T-helper 22 cell (primary cell): ENCODE results near the gene PREX1.
A peak's percentile ranks its signal among the peaks of the same experiment; 100 is the strongest.
"Not testable (repeated sequence)": the region's sequence is repeated elsewhere in the genome, so short reads cannot be mapped to it uniquely, and the experiment has no call there.

Experiments
- DNase-seq: peaks from one replicate; pipeline ENCODE4 v3.0.0-alpha.2; 2020; ENCODE audit warnings: low read depth

PREX1 gene

DNA sequence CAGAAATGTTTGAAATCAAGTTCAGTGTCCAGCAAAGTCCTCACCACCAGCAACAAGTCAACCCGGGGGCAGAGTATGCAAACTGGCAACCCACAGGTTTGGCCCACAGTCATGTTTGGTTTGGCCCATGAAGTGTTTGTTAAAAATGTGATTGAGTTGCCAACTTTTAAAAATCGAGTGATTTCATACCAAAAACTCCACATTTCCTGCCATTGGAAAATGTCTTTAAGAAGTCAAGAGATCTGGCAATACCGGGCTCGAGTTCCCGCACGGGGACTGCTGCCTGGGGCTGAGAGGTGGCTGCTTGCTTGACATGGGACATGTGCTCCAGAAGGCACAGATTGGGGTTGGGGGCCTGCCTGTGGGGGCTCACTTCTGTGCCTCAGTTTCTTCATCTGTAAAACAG lies 36.1 kb downstream of the PREX1 start:
- DNase-seq, result no peak

DNA sequence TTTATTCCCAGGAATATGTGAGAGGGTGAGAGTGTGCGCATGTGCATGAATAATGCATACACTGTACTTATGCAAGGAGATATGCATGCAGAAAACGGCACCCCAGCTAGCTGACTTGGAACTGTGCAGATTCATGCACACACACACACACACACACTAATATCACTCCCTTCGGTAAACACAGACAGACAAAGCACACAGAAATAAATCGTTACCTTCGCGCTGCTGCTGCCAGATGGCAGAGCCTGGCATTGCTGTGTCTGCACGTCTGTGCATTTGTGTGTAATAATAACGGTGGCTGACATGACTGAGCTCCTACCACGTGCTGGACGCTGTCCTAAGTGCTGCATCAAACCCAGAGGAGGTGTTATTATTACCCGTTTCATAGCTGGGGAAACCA lies 36.8 kb downstream of the PREX1 start:
- DNase-seq, result no peak

DNA sequence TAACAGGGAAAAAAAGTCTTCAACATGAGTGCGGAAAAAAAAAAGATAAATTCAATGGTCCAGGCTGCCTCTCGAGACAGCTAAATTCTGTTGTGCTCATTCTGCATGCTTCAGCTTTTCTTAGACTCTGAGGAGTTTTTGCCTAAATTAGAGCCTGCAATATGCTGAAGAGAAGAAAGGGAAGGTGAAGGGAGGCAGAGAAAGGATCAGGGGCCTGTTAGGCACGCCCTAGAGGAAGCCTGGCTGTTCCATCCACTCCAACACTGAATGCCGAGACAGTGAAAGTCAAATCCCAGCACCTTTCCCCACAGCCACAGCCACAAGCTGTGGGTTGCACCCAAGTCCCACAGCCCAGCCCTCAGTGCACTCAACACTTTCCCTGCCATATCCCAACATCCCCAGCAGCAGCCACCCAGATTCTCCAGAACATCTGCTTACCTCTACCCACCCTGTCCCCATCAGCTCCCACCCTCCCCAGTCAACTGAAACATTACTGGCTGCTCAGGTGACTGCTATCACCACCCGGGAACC lies 37.3 kb downstream of the PREX1 start:
- DNase-seq, result no peak

DNA sequence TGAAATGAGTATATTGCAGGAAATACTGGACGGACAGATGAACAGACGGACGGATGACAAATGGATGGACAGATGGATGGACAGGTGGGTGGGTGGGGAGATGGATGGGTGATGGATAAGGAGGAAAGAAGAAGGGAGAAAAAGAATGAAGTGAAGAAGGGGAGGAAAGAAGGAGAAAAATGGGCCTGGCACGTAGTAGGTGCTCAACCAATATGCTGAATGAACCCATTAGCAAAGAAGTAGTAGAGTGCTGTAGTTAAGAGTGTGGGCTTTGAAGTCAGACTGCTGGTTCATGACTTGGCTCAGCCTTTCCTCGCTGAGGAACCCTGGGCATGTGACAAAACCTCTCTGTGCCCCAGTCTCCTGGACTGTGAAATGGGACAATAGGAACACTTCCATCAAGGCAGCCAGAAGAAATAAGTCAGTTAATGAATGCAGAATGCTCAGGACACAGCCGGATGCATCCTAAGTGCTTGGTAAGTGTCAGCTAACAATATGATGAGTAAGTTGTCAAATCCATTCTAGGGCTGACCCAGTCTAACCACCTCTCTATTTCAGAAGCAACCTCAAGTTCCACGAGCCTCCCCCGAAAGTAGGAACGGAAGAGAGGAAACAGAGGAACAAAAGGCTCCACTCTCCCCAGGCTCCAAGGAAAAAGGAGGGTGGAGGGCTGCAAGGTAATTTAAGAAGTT lies 37.9 kb downstream of the PREX1 start:
- DNase-seq, result no peak

DNA sequence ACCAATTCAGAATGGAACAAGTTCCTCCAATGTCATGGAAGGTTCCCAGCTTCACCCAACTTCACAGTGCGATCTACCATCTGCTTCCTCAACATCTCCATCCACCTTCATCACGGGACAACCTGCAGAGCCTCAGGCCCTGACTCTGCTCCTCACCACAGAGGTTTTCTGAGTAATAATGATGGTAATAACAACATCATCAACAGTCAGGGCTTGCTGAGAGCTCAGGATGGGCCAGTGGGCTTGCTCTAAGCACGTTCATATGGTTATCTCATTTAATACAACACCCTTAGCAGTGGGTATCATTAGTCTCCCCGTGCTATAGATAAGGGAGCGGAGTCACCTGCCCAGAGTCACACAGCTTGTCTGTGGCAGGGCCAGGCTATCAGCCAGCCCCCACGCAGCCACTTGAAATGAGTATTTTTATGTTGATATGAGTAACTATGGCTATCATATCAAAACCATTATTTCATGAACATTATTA lies 38.6 kb downstream of the PREX1 start:
- DNase-seq, result no peak

DNA sequence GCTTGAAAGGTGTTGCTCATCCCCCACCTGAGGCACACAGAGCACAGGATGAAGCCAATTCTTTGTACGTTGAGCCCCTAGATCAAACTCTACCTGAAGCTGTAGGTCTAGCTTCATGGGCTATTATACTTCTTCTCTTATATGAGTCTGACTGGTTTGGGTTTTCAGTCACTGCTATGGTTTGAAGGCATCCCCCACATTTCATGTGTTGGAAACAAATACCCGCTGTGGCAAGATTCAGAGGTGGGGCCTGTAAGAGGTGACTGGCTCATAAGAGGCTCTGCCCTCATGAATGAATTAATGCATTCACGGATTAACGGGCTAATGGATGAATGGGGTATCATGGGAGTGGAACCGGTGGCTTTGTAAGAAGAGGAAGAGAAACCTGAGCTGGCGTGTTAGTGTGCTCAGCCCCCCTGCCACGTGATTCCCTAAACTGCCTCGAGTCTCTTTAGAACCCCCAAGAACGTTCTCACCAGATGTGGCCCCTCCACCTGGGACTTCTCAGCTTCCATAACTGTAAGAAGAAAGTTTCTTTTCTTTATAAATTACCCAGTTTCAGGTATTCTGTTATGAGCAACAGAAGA lies 39.2 kb downstream of the PREX1 start:
- no peak for DNase-seq

DNA sequence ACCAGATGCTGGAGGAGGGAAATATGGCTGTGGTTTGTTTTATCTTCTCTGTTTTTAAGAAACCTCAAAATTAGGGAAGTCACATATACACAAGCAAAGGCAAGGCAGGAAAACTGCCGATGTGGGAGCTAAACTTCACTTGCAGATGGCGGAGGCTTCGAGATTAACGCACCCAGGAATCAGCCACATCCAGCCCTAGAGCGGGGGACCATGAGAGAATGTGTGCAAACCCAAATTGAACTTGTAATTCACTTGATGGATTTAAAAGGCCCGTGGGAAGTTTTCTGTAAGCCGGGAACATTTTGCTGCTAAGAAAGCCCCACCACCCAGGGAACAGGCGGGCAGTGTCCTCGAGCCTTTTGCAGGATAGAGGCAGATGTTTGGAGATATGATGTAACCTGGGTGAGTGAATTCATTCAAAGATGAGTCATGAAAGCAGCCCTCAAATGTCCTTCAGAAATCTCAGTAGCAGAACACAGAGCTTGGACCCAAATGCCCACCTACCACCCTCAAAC lies 39.9 kb downstream of the PREX1 start:
- DNase-seq, result no peak

DNA sequence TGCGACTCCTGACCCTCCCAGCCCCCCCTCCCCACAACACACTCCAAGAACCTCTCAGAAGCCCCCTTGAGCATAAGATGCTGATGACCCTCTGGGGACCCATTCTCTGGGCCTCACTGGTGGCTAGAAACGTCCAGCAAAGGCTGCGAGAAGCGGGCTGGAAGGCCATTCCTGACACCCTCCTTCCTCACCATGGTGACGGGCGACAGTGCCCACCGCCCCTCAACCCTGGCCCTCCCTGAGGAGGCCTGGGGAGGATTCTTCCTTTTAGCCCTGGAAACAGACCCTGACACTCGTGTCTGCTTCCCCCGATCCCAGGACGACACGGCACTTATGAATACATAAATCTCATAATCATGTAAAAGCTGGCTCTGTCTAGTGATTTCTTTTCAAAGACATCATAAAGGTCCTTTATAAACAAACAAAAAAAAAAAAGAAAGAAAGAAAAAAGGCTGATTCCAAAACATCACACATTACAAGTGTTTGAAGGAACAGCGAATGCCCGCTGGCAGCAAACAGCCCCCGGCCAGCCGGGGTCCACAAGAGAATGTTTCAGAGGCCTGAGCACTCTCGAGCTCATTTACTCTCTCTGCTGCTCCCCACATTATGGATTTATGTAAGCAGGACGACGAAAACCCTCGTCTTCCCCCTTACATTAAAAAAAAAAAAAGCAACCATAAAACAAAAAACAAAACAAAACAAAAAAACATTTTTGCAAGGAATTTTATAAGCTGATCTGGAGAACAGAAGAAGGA lies 40.7 kb downstream of the PREX1 start:
- DNase-seq, result no peak

DNA sequence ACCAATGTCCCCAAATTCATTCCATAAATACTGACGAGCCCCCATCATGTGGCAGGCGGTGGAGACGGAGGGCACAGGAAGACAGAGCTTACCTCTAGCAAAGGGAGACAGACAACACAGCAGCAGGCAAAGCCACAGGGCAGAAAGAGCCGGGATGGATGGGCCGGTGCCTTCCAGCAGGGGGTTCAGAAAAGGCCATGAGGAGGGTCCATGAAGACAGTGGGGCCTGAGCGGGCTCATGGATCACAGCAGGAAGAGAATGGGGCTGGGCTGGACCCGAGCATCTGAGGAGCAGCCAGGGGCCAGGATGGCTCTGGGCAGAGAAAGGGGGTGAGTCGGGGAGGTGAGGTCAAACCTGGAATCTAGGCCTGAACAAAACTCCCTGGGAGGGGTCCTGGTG lies 42.0 kb downstream of the PREX1 start:
- DNase-seq, result no peak

DNA sequence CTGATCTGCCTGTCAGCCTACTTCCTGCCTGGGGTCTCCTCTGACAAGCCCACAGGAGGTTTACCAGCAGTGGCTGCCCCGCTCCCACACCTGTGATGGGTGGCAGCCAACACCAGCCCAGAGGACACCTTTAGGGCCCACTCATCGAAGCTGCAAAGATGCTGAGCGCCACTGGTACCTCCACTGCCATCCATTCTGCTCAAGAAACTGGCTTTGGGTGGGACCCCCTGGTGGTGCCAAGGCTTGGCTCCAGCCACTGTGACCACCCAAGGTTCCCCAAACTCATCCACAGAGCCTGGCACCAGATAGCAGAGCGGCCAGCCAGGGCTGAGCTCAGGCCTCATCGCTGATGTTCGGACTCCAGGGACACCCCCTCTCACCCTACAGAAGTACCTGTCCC lies 42.5 kb downstream of the PREX1 start:
- no peak for DNase-seq

DNA sequence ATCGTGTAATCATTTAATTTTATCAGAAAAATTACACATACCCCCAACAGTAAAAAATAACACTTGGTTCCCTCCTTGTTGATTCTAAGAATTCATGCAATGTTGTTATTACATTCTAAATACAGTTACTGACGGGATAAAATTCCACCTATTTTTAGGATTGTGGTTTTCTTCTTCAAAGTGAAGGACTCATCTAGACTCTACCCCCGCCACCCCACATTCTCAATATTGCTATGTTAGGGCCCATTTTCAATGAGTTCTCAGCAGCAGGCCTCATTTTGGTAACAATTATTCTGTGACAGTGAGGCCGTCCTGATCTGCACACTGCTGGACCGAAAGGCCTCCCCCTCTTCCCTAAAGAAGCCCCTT lies 43.5 kb downstream of the PREX1 start:
- DNase-seq, result no peak

DNA sequence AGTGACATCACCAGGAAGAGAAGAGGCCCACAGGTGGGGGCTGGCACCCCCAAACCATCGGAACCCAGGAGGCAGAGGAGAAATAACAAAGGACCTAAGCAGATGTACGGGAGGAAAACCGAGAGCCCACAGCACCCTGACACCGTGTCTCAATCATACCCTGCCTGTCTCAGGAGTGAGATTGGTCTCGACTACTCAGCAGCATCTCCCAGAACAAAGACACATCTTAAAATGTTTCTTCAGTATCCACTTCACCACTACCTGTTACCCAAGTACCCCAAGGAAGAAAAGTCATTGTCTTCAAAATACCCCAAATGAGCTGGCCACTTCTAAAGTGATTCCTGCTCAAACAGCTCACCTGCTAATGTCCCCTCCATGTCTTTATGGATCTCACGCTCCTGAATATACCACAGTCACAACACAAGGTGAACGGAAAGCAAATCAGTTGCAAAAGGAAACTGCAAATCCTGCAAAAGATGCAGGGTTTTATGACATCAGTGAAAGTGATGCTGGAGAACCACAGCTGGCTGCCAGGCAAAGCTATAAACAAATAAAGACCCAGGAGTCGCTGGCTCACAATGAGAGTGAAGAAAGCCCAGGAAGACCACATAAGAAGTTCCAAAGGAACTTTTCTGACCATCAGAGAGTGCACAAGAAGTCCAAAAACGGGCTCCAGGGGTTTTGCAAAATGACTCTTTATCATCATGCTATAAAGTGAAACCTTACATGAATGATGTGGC lies 44.1 kb downstream of the PREX1 start:
- peak; percentile 50 for DNase-seq

DNA sequence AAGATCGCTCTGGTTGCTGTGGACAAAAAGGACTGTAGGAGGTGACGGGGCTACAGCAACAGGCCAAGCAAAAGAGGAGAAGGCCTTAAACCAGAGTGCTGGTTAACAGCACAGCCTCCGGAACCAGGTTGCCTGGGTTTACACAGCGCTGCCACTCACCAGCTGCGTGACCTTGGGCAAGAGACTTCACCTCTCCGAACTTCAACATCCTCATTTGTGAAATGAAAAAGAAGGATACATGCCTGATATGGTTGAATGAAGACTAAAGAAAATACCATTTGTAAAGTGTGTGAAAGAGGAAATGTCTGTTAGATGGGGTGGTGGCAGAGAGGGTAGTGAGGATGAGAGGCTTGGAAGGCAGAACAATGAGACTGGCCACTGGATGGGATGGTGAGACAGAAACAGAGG lies 44.9 kb downstream of the PREX1 start:
- DNase-seq, result no peak

DNA sequence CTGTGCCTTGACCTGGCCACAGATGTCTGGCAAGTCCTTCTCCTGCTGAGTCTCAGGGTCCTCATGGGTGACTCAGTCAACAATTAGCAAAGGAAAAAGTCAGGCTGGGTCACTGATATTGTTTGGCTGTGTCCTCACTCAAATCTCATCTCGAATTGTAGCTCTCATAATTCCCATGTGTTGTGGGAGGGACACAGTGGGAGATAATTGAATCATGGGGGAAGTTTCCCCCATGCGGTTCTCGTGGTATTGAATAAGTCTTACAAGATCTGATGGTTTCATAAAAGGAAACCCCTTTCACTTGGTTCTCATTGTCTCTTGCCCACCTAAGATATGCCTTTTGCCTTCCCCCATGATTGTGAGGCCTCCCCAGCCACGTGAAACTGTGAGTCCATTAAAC lies 45.7 kb downstream of the PREX1 start:
- DNase-seq, result no peak

DNA sequence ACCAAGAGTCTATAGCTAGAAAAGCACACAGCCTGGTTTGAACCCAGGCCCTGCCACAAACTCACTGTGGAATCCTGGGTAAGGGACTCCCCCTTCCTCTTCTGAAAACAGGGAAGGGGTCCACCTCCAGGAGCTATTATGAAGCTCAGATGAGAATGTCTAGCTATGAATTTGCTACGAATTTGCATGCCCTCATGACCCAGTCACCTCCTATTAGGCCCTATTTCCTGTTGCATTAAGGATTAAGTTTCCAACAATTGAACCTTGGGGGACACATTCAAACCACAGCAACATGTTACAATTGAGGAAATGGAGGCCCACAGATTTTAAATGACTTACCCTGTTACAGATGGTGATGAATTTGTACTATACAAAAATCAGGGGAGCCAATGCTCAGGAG lies 46.2 kb downstream of the PREX1 start:
- no peak for DNase-seq

DNA sequence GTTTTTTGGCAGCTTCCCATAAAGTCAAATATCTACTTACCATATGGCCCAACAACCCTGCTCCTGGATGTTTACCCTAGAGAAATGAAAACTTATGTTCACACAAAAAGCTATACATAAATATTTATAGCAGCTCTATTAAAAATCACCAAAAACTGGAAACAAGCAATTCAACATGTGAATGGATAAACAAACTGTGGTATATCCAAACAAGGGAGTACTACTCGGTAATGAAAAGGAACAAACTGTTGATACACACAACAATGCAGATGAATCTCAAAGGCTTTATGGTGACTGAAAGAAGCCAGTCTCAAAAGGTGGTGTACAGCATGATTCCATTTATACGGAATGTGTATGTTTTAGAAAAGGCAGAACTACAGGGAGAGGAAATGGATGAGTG lies 48.4 kb downstream of the PREX1 start:
- DNase-seq, result no peak

DNA sequence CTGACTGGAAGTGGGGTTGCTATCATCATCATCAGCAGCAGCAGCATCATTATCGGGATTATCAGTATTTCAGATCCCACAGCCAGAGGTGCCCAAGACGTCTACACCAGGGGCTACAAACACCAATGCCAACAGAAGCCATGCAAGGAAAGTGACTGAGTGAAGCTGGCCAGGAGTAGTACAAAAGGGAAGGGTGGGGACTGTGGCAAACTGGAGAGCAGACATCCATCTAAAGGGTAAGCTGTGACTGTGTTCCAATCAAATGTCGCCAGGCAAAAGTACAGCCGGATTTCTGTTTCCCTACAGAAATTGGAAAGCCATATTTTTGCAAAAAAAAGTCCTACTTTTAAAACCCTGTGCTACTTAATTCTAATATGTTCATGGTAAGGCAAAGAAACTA lies 50.0 kb downstream of the PREX1 start:
- no peak for DNase-seq

DNA sequence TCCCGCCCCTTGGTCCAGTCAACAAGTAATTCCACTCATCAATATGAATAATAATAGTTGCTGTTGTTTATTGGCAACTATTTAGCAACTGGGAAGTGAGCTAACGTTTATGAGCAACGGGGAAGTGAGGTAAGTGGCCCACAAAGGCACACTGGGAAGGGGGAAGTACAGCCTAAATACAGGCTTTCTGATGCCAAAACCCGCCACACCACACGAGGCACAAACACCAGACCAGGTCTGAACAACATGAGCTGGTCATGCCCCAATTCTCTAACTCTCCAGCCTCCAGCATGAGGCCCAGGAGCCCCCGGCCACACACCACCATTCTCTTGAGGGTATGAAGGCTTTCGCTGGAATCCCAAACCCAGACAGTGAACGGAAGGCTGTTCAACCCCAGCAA lies 50.8 kb downstream of the PREX1 start:
- no peak for DNase-seq

DNA sequence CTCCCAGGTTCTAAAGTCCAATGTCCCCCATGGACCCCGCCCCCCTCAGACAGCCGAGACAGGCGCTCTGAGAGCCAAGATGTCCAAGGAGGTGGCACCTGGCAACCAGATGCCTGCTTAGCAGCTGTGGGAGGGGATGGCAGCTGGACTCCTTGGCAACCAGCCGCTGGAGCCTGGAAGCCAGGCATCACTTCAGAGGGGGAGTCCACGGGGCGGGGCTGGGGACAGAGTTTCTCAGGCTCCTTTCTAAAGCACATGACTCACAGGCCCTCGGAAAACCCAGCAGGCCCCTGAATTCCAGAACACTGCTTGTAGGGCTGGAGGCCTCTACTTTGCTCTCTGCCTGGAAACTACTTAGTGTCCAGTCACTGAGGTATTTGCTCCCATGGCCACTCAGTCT lies 51.5 kb downstream of the PREX1 start:
- DNase-seq, result no peak

DNA sequence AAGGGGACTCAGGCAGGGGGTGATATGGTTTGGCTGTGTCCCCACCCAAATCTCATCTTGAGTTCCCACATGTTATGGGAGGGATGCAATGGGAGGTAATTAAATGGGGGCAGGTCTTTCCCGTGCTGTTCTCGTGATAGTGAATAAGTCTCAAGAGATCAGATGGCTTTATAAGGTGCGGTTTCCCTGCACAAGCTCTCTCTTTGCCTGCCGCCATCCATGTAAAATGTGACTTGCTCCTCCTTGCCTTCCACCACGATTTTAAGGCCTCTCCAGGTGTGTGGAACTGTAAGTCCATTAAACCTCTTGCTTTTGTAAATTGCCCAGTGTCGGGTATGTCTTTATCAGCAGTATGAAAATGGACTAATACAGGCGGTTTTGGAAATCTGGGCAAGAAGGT lies 52.3 kb downstream of the PREX1 start:
- not testable (repeated sequence) for DNase-seq

DNA sequence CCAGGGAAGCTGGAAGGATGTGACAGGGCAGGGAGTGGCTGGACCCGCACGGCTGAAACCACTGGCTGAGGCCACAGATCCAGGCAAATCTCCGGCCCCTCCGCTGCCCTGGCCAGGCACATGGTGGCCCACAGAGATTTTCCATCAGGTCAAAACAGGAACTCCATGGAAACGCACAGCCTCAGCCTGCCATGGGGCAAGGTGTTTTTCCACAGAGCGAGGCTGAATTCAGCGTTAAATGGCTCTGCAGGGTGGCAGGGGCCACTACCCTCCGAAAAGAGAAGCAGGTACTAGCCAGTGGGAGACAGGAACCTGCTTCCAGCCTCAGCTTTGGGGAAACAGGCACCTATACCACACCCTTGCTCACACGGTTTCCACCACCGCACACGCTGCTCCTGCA lies 53.1 kb downstream of the PREX1 start:
- DNase-seq, result no peak

DNA sequence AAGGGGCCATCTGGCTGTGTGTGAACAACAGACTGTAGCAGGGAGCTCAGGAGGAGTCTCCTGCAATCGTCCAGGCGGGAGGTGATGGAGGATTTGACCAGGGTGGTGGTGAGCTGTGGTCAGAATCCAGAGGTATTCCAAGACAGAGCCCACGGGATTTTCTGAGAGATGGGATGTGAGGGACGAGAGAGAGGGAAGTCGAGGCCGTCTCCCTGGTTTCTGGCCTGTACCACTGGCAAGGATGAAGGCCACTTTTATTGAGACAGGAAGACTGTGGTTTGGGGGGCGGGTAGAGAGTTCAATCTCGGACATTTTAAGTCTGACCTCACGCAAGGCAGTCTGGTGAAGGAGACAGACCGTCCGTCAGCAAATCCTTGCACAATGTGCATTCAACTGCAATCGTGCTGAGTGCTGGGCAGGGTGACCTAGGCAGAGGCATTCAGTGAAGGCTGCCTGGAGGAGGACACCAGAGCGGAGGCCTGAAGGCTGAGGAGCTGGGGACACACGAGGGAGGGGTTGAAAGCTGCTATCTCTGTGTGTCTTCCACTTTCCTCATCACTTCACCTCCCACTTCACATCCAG lies 53.9 kb downstream of the PREX1 start:
- no peak for DNase-seq
